ENCODE results near the gene THY1.
A peak's percentile ranks its signal among the peaks of the same experiment; 100 is the strongest.

The THY1 gene

DNA sequence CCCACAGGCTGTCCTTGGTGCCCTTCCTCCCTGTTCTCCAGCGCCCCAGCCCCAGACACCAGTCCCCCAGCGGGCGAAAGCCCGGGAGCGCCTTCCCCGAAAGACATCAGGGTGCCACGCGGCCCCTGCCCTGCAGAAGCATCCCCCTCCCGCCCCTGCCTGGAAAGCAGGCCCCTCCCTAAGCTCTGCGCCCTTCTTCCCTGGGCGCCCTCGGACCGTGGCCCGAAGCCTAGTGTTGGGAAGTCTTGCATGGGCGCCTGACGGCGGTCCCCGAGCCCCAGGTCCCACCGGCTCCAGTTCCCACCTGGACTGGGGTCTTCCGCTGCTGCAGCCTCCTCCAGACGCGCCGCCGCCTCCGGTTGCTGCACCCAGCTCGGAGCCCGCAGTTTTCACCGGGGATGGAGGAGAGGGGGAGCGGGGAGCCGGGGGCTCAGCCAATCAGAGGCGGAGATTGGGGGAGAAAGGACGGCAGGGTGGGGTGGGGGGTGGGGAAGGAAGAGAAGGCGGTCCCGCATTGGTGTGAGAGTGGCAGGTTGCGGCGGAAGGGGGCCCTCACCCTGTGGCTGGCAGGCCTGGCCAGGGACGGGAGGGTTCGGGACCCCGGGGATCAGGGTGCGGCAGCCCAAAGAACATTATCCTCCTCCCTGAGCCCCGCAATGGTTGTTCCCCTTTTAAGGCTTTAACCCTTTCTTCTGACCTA is at the start of gene THY1:
Gene THY1, minus strand, starts transcription at position 364 of the 700 bp plus-strand sequence. CDS start 2,267 bp downstream, outside the sequence.
- FAIRE-seq: no peak
- DNase-seq (ENCODE audit: insufficient read length, low spot score): peak; percentile 91

DNA sequence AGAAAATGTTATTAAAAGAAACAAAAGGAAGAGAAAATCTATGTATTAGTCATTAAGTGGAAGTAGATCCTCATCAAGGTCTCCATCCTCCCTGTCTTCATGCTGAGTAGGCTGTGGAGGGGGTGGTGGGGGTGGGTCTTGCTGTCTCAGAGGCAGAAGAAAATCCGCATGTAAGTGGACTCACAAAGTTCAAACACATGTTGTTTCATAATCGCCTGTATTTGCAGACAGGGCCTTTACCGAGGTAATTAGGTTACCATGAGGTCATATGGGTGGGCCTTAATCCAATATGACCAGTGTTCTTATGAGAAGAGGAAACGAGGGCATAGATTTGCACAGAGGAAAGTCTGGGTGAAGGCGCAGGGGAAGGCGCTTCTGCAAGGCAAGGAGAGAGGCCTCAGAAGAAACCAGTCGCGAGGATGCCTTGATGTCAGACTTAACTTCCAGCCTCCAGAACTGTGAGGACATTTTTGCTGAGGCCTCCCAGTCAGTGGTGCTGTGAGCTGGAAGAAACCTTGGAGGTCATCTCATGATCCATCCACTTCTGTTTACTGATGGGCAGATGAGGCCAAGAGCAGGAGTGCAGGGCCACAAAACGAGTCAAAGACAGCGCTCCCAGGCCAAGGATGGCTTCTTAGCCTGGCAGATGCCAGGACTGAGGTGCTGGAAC is 49.3 kb upstream of the THY1 start:
- TF ChIP-seq, protein P1, sequence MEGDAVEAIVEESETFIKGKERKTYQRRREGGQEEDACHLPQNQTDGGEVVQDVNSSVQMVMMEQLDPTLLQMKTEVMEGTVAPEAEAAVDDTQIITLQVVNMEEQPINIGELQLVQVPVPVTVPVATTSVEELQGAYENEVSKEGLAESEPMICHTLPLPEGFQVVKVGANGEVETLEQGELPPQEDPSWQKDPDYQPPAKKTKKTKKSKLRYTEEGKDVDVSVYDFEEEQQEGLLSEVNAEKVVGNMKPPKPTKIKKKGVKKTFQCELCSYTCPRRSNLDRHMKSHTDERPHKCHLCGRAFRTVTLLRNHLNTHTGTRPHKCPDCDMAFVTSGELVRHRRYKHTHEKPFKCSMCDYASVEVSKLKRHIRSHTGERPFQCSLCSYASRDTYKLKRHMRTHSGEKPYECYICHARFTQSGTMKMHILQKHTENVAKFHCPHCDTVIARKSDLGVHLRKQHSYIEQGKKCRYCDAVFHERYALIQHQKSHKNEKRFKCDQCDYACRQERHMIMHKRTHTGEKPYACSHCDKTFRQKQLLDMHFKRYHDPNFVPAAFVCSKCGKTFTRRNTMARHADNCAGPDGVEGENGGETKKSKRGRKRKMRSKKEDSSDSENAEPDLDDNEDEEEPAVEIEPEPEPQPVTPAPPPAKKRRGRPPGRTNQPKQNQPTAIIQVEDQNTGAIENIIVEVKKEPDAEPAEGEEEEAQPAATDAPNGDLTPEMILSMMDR (IDR thresholded peaks at IDR 0.05; ENCODE audit: insufficient read depth, missing control alignments): no peak

More for the DNA sequence above, at the start of gene THY1:
- TF ChIP-seq, protein P1 (IDR thresholded peaks at IDR 0.05; ENCODE audit: insufficient read depth, missing control alignments): no peak

DNA sequence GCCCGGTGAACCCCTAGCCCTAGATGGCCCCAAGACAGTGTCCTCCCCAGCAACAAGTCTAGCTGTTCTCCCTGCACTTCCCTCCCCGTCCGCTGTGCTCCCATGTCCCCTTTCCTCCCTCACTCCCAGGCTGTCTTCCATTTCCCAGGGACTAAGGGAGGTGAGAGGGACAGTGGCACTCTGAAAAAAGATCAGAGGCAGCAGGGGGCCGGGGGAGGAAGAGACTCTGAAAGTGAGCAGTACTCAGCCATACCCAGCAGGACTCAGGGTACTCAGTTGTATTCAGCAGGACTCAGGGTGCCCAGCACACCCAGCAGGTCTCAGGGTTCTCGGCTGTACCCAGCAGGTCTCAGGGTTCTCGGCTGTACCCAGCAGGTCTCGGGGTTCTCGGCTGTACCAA is 48.4 kb upstream of the THY1 start:
- FAIRE-seq: no peak
- DNase-seq (ENCODE audit: insufficient read length, low spot score): no peak
- TF ChIP-seq, protein P1 (IDR thresholded peaks at IDR 0.05; ENCODE audit: insufficient read depth, missing control alignments): no peak

More for the DNA sequence above, 49.3 kb upstream of the THY1 start:
- FAIRE-seq: no peak
- no peak for DNase-seq (ENCODE audit: insufficient read length, low spot score)

DNA sequence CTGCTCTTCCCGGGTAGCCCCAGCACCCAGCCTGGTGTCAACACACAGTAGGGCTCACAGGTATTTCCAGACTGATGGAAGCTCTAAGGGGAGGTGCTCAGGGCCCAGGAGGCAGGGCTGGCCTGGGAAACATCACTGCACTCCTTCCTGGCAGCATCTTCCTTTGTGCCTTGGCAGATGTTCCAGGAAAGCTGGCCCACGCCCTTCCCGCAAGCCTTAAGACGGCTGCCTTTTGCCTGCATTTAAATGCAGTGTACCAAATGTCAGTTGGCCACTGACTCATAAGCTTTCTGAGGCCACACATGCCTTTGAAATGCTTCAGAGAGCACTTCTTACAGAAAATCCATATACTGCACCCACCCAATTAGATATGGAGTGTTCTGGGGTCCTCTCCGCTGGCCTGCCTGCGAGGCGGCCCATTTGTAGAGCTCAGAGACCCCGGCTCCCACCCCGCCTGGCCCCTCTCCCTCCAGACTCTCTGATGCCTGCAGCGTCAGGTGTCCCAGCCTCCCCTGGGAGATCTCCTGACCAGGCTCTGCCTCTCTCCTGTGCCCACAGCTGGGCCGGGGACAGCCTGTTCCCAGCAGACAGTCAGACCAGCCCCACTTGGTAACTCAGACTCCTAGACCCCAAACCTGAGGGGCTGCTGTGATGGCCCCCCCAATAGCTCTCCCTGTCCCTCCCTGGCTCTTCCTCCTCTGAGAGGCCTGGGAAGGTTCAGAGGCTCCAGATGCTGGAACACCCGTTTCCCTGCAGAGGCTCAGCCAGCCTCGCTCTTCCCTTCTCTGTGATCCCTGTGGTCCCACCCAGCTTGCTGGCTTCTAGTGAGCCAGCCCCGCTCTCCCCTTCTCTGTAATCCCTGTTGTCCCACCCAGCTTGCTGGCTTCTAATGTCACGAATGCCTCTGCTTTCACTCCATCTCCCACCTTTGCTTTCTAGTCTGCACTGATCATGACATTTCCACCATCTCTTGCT is 47.6 kb upstream of the THY1 start:
- no peak for FAIRE-seq
- no peak for DNase-seq (ENCODE audit: insufficient read length, low spot score)

DNA sequence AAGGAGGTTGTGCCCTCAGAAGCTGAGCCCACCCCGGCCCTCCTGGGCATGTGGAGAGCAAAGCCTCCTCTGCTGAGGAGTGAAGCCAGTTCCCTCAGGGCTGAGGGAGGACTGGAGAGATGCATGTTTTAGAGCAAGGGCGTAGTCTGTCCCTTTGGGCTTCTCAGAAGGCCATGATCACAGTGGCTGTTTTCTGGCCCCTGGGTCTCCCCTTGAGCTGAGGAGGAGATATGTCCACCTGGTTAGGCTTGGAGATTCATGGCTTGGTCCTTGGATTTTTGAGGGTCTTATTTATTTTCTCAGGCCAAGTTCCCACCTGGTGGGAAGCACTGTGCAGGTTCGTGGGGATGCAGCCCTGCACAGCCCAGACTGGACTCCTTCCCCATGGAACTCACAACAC is 46.5 kb upstream of the THY1 start:
- no peak for DNase-seq (ENCODE audit: insufficient read length, low spot score)
- TF ChIP-seq, protein P1 (IDR thresholded peaks at IDR 0.05; ENCODE audit: insufficient read depth, missing control alignments): no peak
- no peak for FAIRE-seq

More for the DNA sequence above, 47.6 kb upstream of the THY1 start:
- TF ChIP-seq, protein P1 (IDR thresholded peaks at IDR 0.05; ENCODE audit: insufficient read depth, missing control alignments): no peak

DNA sequence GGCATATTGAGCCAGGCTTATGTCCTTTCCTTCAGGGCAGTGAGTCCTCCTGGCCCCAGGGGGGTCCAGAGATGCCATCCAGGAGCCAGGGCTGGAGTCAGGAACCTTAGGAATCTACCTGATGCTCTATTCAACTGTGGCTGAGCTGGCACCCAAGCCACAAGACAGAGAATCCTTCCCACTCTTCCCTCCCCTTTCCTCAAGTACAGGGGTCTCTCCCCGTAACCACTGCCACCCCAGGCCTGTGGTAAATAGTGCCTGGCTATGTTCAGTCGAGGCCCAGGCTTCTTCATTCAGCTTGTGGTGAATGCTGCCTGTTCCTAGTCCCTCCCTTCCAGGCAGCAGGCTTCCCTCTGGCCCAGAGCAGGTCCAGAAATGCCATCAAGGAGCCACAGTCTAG is 45.5 kb upstream of the THY1 start:
- TF ChIP-seq, protein P1 (IDR thresholded peaks at IDR 0.05; ENCODE audit: insufficient read depth, missing control alignments): no peak
- no peak for FAIRE-seq
- DNase-seq (ENCODE audit: insufficient read length, low spot score): no peak
